SKM-1 treated with dmso at 0.1 percent for 144 hours (cell line): ENCODE measurements around the gene OSBPL9.
"Not testable (repeated sequence)": the region's sequence is repeated elsewhere in the genome, so short reads cannot be mapped to it uniquely, and the experiment has no call there.

Experiments used
- DNase-seq: peaks from one replicate; lab custom pipeline; 2025; ENCODE audit not compliant: unreplicated experiment; lab: John Stamatoyannopoulos, UW

OSBPL9 gene

DNA sequence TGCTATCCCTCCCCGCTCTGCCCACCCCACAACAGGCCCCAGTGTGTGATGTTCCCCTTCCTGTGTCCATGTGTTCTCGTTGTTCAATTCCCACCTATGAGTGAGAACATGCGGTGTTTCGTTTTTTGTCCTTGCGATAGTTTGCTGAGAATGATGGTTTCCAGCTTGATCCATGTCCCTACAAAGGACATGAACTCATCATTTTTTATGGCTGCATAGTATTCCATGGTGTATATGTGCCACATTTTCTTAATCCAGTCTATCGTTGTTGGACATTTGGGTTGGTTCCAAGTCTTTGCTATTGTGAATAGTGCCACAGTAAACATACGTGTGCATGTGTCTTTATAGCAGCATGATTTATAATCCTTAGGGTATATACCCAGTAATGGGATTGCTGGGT, 84.9 kb downstream of the OSBPL9 start:
- DNase-seq = not testable (repeated sequence)

DNA sequence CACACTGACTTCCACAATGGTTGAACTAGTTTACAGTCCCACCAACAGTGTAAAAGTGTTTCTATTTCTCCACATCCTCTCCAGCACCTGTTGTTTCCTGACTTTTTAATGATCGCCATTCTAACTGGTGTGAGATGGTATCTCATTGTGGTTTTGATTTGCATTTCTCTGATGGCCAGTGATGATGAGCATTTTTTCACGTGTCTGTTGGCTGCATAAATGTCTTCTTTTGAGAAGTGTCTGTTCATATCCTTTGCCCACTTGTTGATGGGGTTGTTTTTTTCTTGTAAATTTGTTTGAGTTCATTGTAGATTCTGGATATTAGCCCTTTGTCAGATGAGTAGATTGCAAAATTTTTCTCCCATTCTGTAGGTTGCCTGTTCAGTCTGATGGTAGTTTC, 85.3 kb downstream of the OSBPL9 start:
- DNase-seq = not testable (repeated sequence)

DNA sequence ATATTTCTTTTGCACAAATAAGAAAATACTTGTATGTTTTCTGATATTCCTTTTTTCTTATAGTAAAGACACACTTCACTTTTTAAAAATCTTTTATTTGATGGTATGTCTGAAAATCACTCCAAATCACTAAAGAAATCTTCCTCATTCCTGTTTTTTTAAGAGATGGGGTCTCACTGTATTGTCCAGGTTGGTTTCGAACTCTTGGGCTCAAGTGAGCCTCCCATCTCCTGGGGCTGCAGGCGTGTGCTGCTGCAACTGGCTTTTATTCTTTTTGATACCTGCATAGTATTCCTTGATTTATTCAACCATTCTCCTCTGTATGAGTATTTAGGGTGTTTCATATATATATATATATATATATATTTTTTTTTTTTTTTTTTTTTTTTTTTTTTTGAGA, 88.1 kb downstream of the OSBPL9 start:
- DNase-seq = no peak

DNA sequence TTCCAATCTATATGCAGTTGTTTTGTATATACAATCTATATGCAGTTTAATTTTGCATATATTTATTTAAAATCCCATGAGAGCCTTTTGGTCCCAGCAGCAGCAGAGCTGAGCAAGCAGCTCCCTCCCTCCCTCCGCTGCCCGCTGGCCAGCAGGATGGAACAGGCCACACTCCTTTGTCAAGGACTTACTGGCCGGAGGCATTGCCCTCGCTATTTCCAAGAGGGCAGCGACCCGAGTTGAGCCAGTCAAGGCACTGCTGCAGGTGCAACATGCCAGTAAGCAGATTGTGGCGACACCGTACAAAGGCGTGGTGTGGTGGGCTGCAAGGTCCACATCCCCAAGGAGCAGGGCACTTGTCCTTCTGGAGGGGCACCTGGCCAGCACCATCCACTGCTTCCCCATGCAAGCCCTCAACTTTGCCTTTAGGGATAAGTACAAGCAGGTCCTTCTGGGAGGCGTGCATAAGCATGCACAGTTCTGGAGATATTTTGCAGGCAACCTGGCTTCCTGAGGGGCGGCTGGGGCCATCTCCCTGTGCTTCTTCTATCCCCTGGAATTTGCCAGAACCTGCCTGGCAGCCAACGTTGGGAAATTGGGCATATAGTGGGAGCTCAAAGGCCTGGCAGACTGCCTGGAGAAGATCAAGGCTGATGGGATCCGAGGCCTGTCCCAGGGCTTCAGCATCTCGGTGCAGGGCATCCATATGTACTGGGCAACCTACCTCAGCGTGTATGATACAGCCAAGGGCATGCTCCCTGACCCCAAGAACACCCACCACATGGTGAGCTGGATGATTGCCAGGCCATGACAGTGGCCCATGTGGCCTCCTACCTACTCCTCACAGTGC, 92.2 kb downstream of the OSBPL9 start:
- no peak for DNase-seq

DNA sequence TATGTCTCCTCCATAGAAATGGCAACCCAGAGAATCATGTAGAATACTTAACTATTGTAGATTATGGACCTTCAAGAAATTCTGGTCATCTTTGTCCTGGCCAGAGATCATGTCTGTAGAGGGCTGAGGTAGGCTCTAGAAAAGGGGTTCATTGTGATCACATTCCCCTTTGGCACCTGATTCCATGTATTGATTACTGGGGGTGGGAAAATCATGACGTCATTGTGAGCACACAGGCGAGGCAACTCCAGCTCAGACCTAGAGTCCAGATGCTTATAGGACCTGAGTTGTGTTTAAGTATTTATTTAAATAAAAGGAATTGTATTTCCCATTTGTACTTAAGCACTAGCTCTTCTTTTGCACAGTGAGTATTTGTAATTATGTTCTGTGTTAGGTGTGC, 93.1 kb downstream of the OSBPL9 start:
- no peak for DNase-seq

DNA sequence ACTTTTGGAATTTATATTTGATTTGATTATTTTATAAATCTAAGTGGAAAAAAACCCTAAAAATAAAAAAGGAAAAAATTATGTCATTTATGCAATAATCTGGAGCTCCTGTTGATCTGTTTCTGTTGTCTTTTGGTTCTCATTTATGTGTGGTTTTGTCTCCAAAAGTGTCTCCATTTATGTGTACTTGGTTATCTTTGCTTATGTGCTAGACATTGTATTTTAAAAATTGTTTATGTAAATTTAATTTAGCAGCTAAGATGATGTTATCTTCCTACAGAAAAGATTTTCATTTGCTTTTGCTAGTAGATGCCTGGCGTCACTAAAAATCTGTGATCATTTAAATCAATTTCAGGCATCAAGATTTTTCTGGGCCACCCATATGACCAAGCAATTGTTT, 95.7 kb downstream of the OSBPL9 start:
- DNase-seq = no peak

DNA sequence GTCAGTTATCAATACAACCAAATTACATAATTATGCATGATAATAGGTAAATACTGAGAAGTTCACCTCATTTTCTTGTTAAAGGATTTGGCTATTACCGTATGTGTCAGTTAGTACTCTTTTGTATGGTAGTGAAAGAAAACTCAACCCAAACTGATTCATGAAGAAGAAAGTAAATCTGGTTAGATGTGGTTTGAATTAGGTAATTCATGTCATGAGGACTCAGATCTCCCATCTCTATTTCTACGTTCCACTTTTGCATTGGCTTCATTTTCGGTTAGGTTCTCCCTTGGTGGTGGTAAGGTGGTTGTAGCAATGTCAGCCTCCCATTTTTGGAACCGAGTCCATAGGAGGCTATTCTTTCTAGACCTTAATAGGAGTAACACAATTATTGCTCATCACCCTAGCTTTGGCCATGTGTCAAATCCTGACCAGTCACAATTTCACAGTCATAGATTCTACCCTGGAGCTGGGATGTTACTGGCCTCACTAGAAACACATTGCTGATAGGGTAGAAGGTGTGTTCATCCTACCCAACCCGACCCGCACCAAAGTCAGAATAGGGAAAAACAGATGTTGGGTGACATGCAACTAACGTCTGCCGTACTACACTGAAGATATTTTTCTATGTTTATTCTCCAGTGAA, 97.6 kb downstream of the OSBPL9 start:
- no peak for DNase-seq

DNA sequence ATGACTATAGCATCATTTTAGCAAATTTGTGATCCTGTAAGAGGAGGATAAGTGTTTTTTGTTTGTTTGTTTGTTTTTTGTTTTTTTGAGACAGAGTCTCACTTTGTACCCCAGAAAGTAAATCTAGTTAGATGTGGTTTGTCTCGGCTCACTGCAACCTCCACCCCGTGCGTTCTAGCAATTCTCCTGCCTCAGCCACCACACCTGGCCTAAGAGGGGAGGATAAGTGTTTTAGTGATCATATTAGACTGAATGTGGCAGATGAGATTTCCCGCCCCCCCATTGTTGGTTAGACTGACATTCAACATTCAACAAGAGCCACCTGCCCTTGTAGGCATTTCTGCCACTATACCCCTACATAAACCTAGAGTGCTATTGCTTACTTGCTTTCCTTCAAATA, 98.5 kb downstream of the OSBPL9 start:
- DNase-seq = no peak

DNA sequence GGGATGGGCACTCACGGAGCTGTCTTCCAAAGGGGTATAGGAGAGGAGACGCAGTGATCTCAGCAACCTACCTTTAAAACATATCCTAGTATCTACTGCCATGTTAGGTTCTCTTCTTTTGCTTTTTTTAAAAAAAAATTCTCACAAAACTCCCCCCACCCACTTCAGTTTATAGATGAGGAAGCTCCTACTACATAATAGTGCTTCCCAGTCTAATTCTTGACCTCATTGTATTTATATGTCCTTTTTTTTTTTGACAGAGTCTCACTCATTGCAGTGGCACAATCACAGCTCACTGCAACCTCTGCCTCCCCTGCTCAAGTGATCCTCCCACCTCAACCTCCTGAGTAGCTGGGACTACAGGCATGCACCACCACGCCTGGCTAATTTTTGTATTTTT, 99.9 kb downstream of the OSBPL9 start:
- DNase-seq = no peak

DNA sequence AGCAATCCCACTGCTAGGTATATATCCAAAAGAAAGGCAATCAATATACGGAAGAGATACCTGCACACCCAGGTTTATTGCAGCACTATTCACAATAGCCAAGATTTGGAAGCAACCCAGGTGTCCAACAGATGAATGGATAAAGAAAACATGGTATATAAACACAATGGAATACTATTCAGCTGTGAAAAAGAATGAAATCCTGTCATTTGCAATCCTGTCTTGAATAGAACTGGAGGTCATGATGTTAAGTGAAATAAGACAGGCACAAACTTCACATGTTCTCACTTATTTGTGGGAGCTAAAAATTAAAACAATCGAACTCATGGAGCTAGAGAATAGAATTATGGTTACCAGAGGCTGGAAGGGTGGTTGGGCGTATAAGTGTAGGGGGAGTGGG, 101.0 kb downstream of the OSBPL9 start:
- no peak for DNase-seq

DNA sequence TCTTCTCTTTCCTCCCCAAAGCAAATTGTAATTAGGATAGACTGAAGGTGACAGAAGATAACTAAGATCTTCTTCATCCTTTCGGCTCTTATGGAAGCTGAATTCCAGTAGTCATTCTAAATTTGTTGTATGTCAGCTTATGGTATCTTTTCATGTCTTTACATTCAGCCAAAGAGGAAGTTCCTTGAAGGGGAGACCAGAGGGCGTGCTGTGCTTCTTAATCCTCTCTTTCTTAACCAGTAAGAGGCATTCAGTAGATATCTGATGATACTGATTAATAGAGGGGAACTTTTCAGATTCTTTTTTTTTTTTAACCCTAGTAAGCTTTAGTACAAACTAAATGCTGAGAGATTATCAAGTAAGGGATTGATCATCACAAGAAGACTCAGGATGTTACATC, 102.3 kb downstream of the OSBPL9 start:
- DNase-seq = no peak

DNA sequence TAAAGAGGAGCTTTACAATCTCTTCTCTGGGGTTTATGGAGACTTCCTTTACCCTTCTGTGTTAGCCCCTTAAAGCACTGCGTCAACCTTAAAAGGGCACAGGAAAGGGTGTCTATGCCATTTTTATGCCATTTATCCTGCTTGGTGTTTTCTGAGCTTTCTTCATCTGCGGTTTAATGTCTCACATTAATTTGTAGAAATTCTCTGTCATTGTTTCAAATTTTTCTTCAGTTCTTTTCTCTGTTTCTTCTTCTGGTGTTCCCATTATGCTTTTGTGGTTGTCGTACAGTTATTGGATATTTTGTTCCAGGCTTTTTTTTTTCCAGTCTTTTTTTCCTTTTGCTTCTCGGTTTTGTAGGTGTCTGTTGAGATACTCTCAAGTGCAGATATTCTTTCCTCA, 107.9 kb downstream of the OSBPL9 start:
- DNase-seq = no peak

DNA sequence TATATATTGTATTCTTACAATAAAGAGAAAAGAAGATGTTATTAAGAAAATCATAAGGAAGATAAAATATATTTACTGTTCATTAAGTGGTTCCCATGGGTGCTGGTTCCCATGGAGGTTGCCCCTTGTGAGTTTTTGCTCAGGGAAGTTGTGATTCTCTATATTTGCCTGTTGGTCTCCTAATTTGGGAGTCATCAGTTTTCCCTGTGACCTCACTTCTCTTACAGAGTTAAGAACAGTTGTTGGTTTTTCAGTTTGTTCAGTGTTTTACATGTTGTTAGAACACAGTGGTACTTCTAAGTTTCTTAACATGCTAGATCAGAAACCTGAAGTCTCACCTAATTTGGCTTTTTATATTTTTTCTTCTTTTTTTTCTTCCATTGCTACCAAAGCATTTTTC, 109.2 kb downstream of the OSBPL9 start:
- no peak for DNase-seq

DNA sequence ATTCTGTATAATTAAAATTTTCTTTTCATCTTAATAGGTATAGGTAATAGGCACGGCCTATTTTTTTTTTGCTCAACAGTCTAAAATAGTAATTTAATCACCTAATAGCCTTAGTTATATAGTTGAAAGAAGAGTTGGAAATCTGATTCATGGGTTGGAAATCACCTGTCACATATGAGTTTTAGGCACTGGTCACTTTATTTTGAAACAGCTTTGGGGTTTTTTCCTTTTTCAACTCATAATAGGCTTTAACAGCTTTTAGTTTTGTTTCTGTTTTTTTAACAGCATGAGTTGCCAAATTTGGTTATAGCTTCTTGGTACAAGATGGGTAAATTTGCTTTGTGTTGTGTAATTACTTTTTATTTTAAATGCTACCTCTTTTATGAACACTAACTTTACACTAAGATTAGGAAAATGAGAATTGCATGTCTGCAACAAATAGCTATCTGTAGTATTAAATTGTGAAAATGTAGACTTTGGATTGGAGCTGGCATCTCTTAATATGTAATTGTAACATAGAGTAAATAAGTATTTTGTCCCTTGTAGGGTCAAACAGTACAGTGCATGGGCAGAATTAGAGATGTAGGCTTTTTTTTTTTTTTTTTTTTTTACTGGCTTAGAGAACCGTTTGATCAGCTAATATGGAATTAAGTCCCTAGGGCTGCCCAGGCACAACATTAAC, 109.8 kb downstream of the OSBPL9 start:
- DNase-seq = no peak

DNA sequence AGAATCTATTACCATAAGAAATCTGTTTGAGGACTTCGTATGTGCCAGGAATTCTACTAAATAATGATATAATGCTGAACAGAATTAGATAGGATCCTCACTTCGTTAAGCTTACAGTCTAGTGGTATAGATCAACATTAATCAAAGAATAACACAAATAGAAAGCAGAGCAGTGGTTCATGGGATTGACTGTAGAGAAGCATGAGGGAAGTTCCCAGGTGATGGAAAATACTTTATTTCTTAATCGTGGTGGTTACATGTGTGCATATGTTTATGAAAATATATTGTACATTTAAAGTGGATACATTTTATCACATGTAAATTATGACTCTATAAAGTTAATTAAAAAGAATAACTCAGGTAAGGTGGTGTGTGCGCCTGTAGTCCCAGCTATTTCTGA, 110.5 kb downstream of the OSBPL9 start:
- no peak for DNase-seq

DNA sequence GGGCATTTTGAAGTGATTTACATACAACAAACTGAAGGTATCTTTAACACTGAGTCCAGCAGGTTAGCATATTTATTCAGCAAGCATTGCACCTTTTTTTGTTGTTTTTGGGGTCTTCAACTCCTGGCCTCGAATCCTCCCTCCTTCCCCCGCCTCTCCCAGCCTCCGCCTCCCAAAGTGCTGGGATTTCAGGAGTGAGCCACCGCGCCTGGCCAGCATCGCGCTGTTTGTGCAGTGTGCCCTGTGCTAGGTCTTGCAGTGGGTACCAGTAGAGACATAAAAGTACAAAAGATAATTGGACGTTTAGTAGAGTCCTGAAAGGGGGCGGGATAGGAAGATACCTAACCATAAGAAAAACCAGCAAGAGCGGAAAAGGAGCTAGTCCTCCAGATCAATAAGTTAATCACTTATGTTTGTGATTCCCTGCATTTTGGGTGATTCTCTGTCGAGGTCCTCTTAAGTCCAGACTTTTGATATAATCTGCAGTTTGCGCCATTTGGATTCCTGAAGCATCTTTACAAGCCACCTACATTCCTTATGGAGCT, 111.8 kb downstream of the OSBPL9 start:
- no peak for DNase-seq

DNA sequence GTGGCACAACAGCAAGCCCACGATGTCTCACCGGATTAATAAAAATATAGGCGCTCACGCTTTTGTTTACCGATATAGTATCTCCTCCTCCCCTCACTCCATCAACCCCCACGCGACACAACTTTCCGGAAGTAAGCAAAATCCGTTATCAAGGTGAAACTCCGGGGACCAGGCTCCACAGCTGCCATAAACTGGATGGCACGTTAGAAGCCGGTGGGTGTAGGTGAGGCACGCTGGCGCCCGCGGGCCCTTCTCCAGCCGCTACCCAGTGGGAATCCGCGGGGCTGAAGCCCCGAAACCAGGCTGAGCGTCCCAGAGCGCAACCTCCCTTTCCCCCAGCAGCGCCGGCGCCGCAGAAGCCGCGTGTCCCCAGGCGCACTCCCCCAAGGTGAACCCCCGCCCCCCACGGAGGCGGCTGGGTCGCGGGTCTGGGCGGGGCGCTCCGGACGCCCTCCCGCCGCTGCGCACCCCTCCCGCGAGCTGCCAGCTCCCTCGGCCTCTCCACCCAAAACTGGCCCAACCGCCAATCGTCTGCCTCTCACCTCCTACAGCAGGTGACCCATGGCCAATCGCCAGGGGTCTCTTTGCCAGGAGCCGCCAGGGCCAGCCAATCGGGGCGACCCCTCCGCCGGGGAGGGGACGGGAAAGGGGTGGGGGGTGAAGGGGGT, 112.4 kb downstream of the OSBPL9 start:
- peak; percentile 94 for DNase-seq

DNA sequence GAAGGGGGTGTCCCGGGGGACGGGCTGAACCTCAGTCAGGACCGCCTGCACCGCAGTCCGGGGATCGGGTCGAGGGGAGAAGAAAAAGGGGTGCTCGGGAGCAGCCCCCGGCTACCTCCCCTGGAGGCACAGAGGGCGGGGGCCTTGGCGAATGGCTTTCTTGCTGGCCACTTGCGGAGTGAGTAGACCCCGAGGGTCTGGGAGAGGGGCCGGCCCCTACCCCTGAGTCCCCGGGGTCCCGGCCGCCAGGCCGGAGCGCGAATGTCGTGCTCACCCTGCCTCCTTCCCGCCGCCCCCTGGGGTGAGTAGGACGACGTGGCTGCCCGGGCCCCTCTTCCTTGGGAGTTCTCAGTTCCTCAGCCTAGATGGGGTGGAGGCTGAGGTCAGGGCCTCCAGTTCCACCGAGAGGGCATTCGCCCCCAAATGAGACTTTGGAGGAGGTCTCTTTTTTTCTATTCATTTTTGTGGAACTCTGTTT, 113.0 kb downstream of the OSBPL9 start:
- no peak for DNase-seq

DNA sequence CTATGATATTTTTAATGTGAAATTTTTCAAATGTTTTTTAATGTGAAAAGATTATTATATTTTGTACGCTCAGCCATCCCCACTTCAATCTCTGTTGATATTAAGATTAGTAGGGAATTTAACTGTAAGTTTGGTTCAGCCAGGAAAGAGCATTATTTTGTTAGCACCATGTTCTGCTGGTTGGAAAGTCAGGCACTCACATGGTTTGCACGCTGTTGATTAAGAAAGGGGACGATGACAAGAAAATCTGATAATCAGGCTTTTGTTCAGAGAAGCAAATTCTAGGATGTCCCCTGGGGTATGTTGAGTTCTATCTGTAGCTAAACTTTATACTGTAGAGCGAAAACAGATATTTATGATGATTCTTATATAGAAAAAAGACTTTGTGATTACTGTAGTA, 115.1 kb downstream of the OSBPL9 start:
- DNase-seq = no peak

DNA sequence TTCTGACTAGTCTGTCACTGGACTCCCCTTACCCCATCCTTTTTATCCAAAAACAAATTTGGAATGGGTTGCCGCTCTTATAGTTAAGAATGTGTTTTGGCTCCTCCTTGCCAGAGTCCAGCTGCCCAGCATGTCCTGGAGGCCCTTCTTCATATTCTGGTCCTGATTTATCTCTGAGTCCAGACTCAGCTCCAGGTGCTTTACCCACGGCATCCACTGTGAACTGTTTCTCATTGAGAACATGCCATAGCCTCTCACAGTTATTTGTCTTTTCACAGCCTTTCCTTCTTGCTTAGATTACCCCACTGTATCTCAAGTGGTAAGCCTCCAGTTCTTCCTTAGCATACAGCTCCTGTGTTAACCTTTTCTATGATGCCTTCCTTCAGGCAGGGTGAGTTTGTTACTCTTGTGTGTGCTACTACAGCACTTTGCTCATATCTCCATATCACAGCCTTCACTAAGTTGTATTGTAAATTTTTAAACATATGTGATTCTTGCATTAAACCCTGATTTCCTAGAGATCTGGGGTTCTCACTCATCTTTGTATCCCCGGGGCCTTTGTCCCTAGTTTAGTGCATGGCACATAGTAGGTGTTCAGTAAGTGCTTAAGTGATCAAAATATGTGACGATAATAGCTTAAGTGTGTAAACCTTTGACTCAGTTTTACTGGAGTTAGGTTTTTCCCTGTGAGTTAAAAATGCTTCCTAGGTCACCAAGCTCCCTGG, 116.0 kb downstream of the OSBPL9 start:
- no peak for DNase-seq

DNA sequence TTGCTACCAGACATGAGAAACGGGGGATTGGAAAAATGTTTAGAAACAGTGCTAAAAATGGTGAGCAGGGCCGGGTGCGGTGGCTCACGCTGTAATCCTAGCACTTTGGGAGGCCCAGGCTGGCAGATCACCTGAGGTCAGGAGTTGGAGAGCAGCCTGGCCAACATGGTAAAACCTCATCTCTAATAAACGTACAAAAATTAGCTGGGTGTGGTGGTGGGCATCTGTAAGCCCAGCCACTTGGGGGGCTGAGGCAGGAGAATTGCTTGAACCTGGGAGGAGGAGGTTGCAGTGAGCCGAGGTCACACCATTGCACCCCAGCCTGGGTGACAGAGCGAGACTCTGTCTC, 116.5 kb downstream of the OSBPL9 start:
- DNase-seq = not testable (repeated sequence)
